Eye (tissue), 1 donor: ENCODE results near the gene TEX54.
A peak's percentile ranks its signal among the peaks of the same experiment; 100 is the strongest.

ENCODE experiments used
- DNase-seq: peaks from one replicate; pipeline ENCODE4 v3.0.0-alpha.2; 2015

TEX54 gene

GRCh38 chr11:62786318-62787004 is 46.2 kb downstream of the TEX54 start:
- DNase-seq: peak; percentile 96

- DNase-seq: no peak
These were observed 49.9 kb downstream of the TEX54 start for GRCh38 chr11:62782753-62783152.
